ENCODE data around the gene EPHA6.

- TF ChIP-seq EZH2 (IDR thresholded peaks at IDR 0.05) (no peak), POLR2AphosphoS5 (IDR thresholded peaks at IDR 0.05; ENCODE audit: borderline replicate concordance, low read depth, low read length) (no peak)
Measured at GRCh38 chr3:97438131-97438530, 623.7 kb downstream of the EPHA6 start.

All from SK-N-MC (cell line).